ENCODE results near the gene RELT. TPM values are rescaled to one million over a fixed set of nuclear protein-coding genes. Genes with fewer than 3 reads are reported as not detected.

RELT gene
- total RNA-seq, 6 donors from 2014 or later: 4.9 to 27.0 (median 19.2) TPM

GRCh38 chr11:73331138-73331916 is 44.9 kb upstream of the RELT start:
- ATAC-seq (ENCODE audit: low FRiP score in 2 of 2) (no peak), DNase-seq (no peak)
- no peaks in the 10 kb centered on the region for H3K27me3 ChIP-seq
- TF ChIP-seq CTCF (IDR thresholded peaks at IDR 0.05) (no peak), POLR2A (IDR thresholded peaks at IDR 0.05) (no peak), EP300 (IDR thresholded peaks at IDR 0.05) (no peak), POLR2AphosphoS5 (IDR thresholded peaks at IDR 0.05) (no peak)
- H3K4me1 ChIP-seq: peaks cover 57 to 74% (median 70%) of the 10 kb centered on the region in 4 donors
- peak overlapping the region; percentile 49 to 76 (median 66) for H3K27ac ChIP-seq
- peaks cover 0 to under 1% (median 0%) of the 10 kb centered on the region in 4 donors for H3K36me3 ChIP-seq
- no peak overlapping the region for H3K4me3 ChIP-seq
- H3K9me3 ChIP-seq: no peaks in the 10 kb centered on the region
- 38 to 61% methylated on average over 3 to 4 of the region's 4 CpGs for WGBS, 2 donors

- H3K4me3 ChIP-seq: no peak overlapping the region
- 90 to 92% methylated on average over 11 of the region's 11 CpGs for WGBS, 2 donors
Measured at GRCh38 chr11:73333173-73333572, 43.0 kb upstream of the RELT start.

DNA sequence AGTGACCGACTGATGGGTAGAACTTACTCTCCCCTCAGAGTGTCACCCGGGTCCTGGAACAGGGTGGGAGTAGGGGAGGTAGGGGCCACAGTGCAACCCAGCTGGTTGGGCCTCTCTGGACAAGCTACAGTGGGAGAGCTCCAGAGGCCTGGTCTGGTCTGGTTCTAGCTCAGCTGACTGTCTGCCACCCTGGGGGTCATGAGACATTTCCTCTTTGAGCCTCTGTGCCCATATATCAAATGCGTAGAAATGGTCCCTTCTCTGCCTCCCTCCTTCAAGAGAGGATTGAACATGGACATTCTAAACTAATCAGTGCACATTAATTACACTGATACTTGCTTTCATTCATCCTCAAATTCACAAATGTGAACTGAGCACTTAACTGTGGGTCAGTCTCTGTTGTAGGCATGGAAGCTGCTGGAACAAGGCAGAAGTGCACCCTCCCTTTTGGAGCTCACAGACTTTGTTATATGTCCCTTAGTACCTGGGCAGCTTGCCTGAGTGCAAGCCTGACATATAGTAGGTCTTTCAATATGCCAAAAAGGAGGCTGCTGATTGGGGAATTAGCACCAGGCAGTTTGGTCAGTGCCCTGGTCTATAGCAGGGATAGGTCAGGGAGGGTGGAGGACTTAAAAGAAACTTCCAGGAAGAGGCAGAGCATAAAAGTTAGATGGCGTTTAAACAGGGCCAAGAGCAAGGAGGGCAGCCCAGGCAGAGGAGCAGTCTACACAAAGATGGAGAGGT is 42.4 kb upstream of the RELT start:
- no peak for ATAC-seq (ENCODE audit: low FRiP score in 2 of 2)
- H3K9me3 ChIP-seq: no peaks in the 10 kb centered on the region
- peak overlapping the region; percentile 63 to 76 (median 72) for H3K27ac ChIP-seq

More at GRCh38 chr11:73333173-73333572, 43.0 kb upstream of the RELT start:
- no peaks in the 10 kb centered on the region for H3K9me3 ChIP-seq
- no peaks in the 10 kb centered on the region for H3K36me3 ChIP-seq
- TF ChIP-seq EP300 (IDR thresholded peaks at IDR 0.05) (no peak), CTCF (IDR thresholded peaks at IDR 0.05) (no peak), POLR2A (IDR thresholded peaks at IDR 0.05) (no peak), POLR2AphosphoS5 (IDR thresholded peaks at IDR 0.05) (no peak)
- peak overlapping the region; percentile 63 to 76 (median 72) for H3K27ac ChIP-seq
- ATAC-seq (ENCODE audit: low FRiP score in 2 of 2): no peak
- DNase-seq: no peak
- H3K4me1 ChIP-seq: peaks cover 54 to 67% (median 63%) of the 10 kb centered on the region in 4 donors
- H3K27me3 ChIP-seq: no peaks in the 10 kb centered on the region

More for the DNA sequence above, 42.4 kb upstream of the RELT start:
- TF ChIP-seq POLR2A (IDR thresholded peaks at IDR 0.05) (no peak), POLR2AphosphoS5 (IDR thresholded peaks at IDR 0.05) (no peak), EP300 (IDR thresholded peaks at IDR 0.05) (no peak), CTCF (IDR thresholded peaks at IDR 0.05) (no peak)
- peaks cover 59 to 62% (median 61%) of the 10 kb centered on the region in 4 donors for H3K4me1 ChIP-seq
- no peak for DNase-seq
- no peaks in the 10 kb centered on the region for H3K27me3 ChIP-seq
- H3K4me3 ChIP-seq: no peak overlapping the region
- WGBS, 2 donors: 58 to 72% methylated on average over 2 of the region's 4 CpGs
- H3K36me3 ChIP-seq: no peaks in the 10 kb centered on the region

Measured in upper lobe of left lung (tissue), 6 donors.